Activated CD4-positive, alpha-beta T cell treated with anti-CD3 and anti-CD28 coated beads, Interleukin-2, amount 10 ng/mL, durations not matched to agents 24 days and 14 days (primary cell): Measurements from ENCODE around the gene WDR1. TPM values are rescaled to one million over a fixed set of nuclear protein-coding genes. Genes with fewer than 3 reads are reported as not detected.

Source experiments
- DNase-seq: peaks from one replicate; pipeline ENCODE4 v3.0.0; 2022
- H3K27ac Mint-ChIP-seq: one replicate; pipeline ENCODE4 v1.8.0; 2022; ENCODE audit warnings: mild to moderate bottlenecking, mixed read lengths
- H3K27me3 Mint-ChIP-seq: one replicate; pipeline ENCODE4 v1.8.0; 2022; ENCODE audit warnings: mixed read lengths
- H3K36me3 Mint-ChIP-seq: one replicate; pipeline ENCODE4 v1.8.0; 2022; ENCODE audit warnings: low read depth, mild to moderate bottlenecking, mixed read lengths
- H3K4me1 Mint-ChIP-seq: one replicate; pipeline ENCODE4 v1.8.0; 2021; ENCODE audit warnings: mixed read lengths
- H3K4me3 Mint-ChIP-seq: one replicate; pipeline ENCODE4 v1.8.0; 2022; ENCODE audit warnings: mild to moderate bottlenecking, moderate library complexity, mixed read lengths
- H3K9me3 Mint-ChIP-seq: one replicate; pipeline ENCODE4 v1.8.0; 2021; ENCODE audit warnings: mixed read lengths
- intact Hi-C: fragments of 100-400 bp; cut with micrococcal nuclease; formaldehyde crosslinking; loops from one replicate; pipeline ENCODE4 v1.15.1; 2023
- total RNA-seq: library from RNA; stranded (reverse); gene quantifications from 2 replicates; pipeline ENCODE4 v1.2.3, GENCODE V29; 2022

WDR1 gene
- total RNA-seq, 1 donor from 2014 or later: 369 TPM

GRCh38 chr4:10105421-10105820 lies 11.2 kb downstream of the WDR1 start:
- Mint-ChIP-seq H3K4me3 (peak overlapping the region; percentile 39), H3K36me3 (peaks cover 85% of the 10 kb centered on the region), H3K27me3 (no peaks in the 10 kb centered on the region), H3K4me1 (peaks cover 94% of the 10 kb centered on the region), H3K27ac (peak overlapping the region; percentile 76), H3K9me3 (no peaks in the 10 kb centered on the region)
- DNase-seq: no peak
- intact Hi-C loops: loop anchor here (10.0 kb wide), 1 partner anchor 549 kb away; no protein-coding TSS in a partner anchor

- H3K4me3 Mint-ChIP-seq: peak overlapping the region; percentile 39
- intact Hi-C loops: loop anchor here (10.0 kb wide), 1 partner anchor 550 kb away; no protein-coding TSS in a partner anchor
- no peak for DNase-seq
- no peaks in the 10 kb centered on the region for H3K9me3 Mint-ChIP-seq
- peaks cover 85% of the 10 kb centered on the region for H3K36me3 Mint-ChIP-seq
- H3K27ac Mint-ChIP-seq: peak overlapping the region; percentile 76
- H3K27me3 Mint-ChIP-seq: no peaks in the 10 kb centered on the region
- peaks cover 95% of the 10 kb centered on the region for H3K4me1 Mint-ChIP-seq
These were observed 11.7 kb downstream of the WDR1 start for GRCh38 chr4:10104991-10105276.

- intact Hi-C loops: loop anchor here (10.0 kb wide), 1 partner anchor 550 kb away; no protein-coding TSS in a partner anchor
- H3K4me1 Mint-ChIP-seq: peaks cover 95% of the 10 kb centered on the region
- DNase-seq: no peak
- peak overlapping the region; percentile 76 for H3K27ac Mint-ChIP-seq
- H3K27me3 Mint-ChIP-seq: no peaks in the 10 kb centered on the region
- peaks cover 85% of the 10 kb centered on the region for H3K36me3 Mint-ChIP-seq
- peak overlapping the region; percentile 39 for H3K4me3 Mint-ChIP-seq
- no peaks in the 10 kb centered on the region for H3K9me3 Mint-ChIP-seq
These were observed 12.2 kb downstream of the WDR1 start for GRCh38 chr4:10104211-10104990.

- Mint-ChIP-seq H3K27me3 (no peaks in the 10 kb centered on the region), H3K36me3 (peaks cover 84% of the 10 kb centered on the region), H3K27ac (peak overlapping the region; percentile 94), H3K4me3 (peak overlapping the region; percentile 50), H3K4me1 (peaks cover 93% of the 10 kb centered on the region), H3K9me3 (no peaks in the 10 kb centered on the region)
- no peak for DNase-seq
- intact Hi-C loops: loop anchor here (10.0 kb wide), 1 partner anchor 552 kb away; no protein-coding TSS in a partner anchor
These were observed 13.9 kb downstream of the WDR1 start for GRCh38 chr4:10102474-10103332.

DNA sequence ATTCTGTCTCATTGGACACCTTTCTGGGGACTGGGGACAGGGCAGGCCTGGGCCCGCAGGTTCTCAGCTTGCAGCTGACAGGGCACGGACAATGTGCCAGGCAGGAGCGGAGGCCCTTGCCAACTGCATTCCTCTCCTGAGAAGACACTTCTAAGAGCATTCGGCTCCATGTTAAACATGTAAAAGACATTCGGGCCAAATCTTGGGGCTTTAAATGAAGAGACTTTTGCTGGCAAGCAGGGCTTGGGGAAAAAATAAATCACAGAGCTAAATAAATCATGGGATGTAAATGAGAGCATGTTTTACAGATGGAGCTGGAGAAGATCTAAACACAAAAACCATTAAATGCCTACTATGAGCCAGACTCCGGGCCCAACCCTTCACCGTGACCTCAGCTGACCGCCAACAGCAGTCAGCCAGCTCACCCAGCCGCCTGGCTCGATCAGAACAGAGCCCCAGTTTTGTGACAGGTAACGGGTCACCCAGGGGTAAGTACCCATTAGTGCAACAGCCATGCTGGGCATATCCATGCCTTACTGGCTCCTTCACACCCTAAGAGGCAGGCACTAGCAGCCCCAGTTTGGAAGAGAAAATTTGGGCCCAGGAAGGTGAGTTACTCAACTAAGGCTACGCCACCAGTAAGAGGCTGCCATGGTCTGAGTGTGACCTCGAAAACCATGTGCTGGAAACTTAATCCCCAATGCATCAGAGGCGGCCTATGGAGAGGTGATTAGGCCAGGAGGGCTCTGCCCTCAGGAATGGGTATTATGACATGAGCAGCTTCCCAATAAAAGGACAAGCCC lies 14.7 kb downstream of the WDR1 start:
- Mint-ChIP-seq H3K27me3 (no peaks in the 10 kb centered on the region), H3K36me3 (peaks cover 86% of the 10 kb centered on the region), H3K27ac (peak overlapping the region; percentile 94), H3K4me1 (peaks cover 95% of the 10 kb centered on the region), H3K9me3 (no peaks in the 10 kb centered on the region), H3K4me3 (peak overlapping the region; percentile 55)
- no peak for DNase-seq
- intact Hi-C loops: loop anchor here (10.0 kb wide), 1 partner anchor 553 kb away; no protein-coding TSS in a partner anchor

GRCh38 chr4:10100734-10101216 lies 15.8 kb downstream of the WDR1 start:
- no peaks in the 10 kb centered on the region for H3K27me3 Mint-ChIP-seq
- peak overlapping the region; percentile 74 for H3K4me3 Mint-ChIP-seq
- peak; percentile 74 for DNase-seq
- H3K4me1 Mint-ChIP-seq: peaks cover 96% of the 10 kb centered on the region
- no peaks in the 10 kb centered on the region for H3K9me3 Mint-ChIP-seq
- intact Hi-C loops: loop anchor here (10.0 kb wide), 1 partner anchor 554 kb away; no protein-coding TSS in a partner anchor
- peaks cover 84% of the 10 kb centered on the region for H3K36me3 Mint-ChIP-seq
- peak overlapping the region; percentile 94 for H3K27ac Mint-ChIP-seq

DNA sequence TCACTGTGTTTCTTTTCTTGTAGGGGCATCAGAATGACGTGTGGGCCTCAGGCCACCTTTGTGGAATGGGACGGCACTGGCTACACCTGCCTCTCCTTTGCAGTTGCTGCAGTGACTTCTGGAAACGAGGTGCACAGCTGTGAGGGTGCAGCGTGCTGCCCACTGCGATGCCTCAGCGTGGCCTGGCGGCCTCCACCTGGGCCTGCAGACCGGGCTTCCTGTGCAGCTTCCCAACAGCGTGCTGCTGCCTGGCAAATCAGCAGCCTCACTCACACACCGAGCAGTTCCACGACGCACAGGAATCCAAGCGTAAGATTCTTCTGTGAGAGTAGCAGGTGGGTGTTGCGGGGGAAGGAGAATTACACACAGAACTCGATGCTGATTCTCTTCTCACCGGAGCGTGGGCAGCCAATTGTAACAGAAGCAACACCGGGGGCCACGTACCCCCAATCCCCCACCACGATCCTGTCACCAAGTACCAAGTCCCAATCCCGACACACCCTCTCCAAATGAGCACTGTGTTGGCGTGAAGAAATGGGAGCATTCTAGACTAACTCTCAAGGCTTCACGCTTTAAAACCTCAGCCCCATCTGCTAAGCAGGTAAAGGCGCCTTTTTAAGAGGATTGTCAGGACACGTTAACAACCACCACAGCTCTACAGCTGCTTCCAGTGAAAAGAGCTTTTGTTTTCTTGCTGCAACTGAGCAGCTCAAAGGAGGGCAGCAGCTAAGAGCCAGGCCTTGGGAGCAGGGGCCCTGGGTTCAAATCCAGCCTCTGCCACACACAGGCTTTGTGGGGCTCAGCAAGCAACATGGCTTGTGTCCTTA lies 16.9 kb downstream of the WDR1 start:
- Mint-ChIP-seq H3K27ac (peak overlapping the region; percentile 94), H3K9me3 (no peaks in the 10 kb centered on the region), H3K36me3 (peaks cover 81% of the 10 kb centered on the region), H3K4me3 (peak overlapping the region; percentile 74), H3K27me3 (no peaks in the 10 kb centered on the region), H3K4me1 (peaks cover 94% of the 10 kb centered on the region)
- peak; percentile 79 for DNase-seq
- intact Hi-C loops: loop anchor here (5.0 to 10.0 kb wide), 3 partner anchors 495 to 633 kb away; no protein-coding TSS in a partner anchor

- peak; percentile 74 for DNase-seq
- peak overlapping the region; percentile 74 for H3K4me3 Mint-ChIP-seq
- H3K4me1 Mint-ChIP-seq: peaks cover 93% of the 10 kb centered on the region
- H3K9me3 Mint-ChIP-seq: no peaks in the 10 kb centered on the region
- intact Hi-C loops: loop anchor here (5.0 to 10.0 kb wide), 2 partner anchors 494 to 634 kb away; no protein-coding TSS in a partner anchor
- peak overlapping the region; percentile 94 for H3K27ac Mint-ChIP-seq
- H3K27me3 Mint-ChIP-seq: no peaks in the 10 kb centered on the region
- H3K36me3 Mint-ChIP-seq: peaks cover 81% of the 10 kb centered on the region
These were observed 17.8 kb downstream of the WDR1 start for GRCh38 chr4:10098780-10099160.

- intact Hi-C loops: loop anchor here (5.0 to 10.0 kb wide), 2 partner anchors 493 to 634 kb away; no protein-coding TSS in a partner anchor
- Mint-ChIP-seq H3K36me3 (peaks cover 84% of the 10 kb centered on the region), H3K27me3 (no peaks in the 10 kb centered on the region), H3K4me1 (peaks cover 95% of the 10 kb centered on the region), H3K4me3 (peak overlapping the region; percentile 74), H3K9me3 (no peaks in the 10 kb centered on the region), H3K27ac (peak overlapping the region; percentile 94)
- DNase-seq: no peak
These were observed 18.5 kb downstream of the WDR1 start for GRCh38 chr4:10097906-10098779.

DNA sequence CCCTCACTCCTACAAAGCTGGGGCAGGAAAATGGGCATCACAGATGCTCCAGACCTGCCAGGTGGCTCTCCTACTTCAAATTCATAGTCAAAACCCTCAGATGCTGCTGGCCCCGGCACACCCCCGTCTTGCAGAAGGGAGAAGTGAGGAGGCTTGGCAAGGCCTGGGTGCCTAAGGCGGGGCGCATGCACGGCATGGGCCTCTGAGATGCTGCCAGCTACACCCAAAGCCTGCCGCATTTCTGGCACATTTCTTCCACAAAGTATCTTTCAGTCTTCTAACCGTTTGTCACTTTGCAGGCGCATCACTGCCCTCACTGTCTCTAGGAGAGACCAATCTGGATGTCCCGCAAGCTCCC lies 19.6 kb downstream of the WDR1 start:
- DNase-seq: no peak
- Mint-ChIP-seq H3K27me3 (no peaks in the 10 kb centered on the region), H3K4me1 (peaks cover 93% of the 10 kb centered on the region), H3K9me3 (no peaks in the 10 kb centered on the region), H3K4me3 (peak overlapping the region; percentile 66), H3K27ac (peak overlapping the region; percentile 94), H3K36me3 (peaks cover 84% of the 10 kb centered on the region)
- intact Hi-C loops: loop anchor here (1.0 to 10.0 kb wide), 6 partner anchors 9 to 635 kb away; partner anchors contain the start of gene WDR1

DNA sequence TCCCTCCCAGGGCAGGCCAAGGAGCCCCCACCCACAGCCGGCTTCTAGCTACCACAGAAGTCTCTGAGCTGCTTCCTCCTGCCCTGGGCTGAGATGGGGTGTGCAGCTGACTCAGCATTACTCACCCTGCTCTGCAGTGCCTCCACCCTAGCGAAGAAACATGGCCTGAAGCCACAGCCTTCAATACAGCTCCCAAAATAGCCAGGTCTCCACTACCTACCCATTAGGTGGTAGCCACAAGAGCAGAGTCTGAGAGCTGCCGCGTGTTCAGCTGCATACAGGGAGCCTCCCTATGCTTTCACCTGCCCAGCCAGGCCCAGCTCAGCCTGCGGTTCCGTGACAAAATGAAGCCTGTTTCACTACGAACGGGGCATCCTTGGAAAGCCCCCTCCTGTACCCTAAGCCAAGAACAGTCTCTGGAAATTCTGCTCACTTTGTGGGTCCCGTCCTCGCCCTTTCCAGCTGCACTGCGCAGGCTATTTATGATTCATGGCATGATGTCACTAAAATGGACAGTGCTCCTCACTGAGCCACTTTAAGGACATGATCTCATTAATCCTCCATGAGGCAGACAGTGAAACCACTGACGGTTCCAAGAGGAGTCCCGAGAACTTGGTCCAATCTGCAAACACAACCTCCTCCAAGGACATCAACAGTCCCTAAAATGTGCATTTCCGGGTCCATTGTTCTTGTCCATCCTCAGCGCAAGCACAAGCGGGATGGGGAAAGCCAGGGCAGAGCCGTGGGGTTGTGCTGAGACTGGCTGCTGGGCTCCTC lies 20.2 kb downstream of the WDR1 start:
- Mint-ChIP-seq H3K27me3 (no peaks in the 10 kb centered on the region), H3K4me1 (peaks cover 89% of the 10 kb centered on the region), H3K36me3 (peaks cover 83% of the 10 kb centered on the region), H3K9me3 (no peaks in the 10 kb centered on the region), H3K4me3 (peak overlapping the region; percentile 66), H3K27ac (peak overlapping the region; percentile 94)
- DNase-seq: peak; percentile 92
- intact Hi-C loops: loop anchor here (1.0 to 10.0 kb wide), 6 partner anchors 10 to 636 kb away; partner anchors contain the start of gene WDR1
